ENCODE measurements around the gene CEP57L1. TPM values are rescaled to one million over a fixed set of nuclear protein-coding genes. Genes with fewer than 3 reads are reported as not detected.

Gene CEP57L1
- total RNA-seq, 4 donors from 2014 or later: 5.6 to 52.7 (median 17.5) TPM

DNA sequence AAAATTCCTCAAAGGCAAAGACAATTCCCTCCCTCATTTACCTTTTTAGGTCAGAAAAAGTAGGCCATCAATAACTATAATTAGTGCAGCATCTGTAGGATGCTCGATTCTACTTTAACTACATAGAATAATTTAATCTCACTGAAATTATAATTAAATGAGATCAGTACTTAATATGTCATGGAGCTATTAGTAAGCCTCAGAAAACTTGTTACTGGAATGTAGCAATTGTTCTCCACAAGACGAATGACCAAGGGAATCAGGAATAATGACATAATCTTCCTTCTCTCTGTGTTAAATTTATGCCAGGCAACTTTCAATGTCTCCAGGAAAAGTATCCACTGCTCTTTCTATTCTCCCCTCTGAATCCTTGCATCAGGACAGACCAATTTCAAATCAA, 34.7 kb upstream of the CEP57L1 start:
- H3K9me3 ChIP-seq: no peaks in the 10 kb centered on the region
- peak overlapping the region; percentile 12 to 50 for H3K27ac ChIP-seq
- TF ChIP-seq, protein P1, sequence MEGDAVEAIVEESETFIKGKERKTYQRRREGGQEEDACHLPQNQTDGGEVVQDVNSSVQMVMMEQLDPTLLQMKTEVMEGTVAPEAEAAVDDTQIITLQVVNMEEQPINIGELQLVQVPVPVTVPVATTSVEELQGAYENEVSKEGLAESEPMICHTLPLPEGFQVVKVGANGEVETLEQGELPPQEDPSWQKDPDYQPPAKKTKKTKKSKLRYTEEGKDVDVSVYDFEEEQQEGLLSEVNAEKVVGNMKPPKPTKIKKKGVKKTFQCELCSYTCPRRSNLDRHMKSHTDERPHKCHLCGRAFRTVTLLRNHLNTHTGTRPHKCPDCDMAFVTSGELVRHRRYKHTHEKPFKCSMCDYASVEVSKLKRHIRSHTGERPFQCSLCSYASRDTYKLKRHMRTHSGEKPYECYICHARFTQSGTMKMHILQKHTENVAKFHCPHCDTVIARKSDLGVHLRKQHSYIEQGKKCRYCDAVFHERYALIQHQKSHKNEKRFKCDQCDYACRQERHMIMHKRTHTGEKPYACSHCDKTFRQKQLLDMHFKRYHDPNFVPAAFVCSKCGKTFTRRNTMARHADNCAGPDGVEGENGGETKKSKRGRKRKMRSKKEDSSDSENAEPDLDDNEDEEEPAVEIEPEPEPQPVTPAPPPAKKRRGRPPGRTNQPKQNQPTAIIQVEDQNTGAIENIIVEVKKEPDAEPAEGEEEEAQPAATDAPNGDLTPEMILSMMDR (IDR thresholded peaks at IDR 0.05): no peak
- no peak for TF ChIP-seq POLR2A (IDR thresholded peaks at IDR 0.05)
- no peak overlapping the region for H3K4me3 ChIP-seq
- intact Hi-C loops (cut with DNase I; ENCODE audit: low total_unique reads): no loop called here
- DNase-seq: no peak
- H3K4me1 ChIP-seq: no peaks in the 10 kb centered on the region
- H3K36me3 ChIP-seq: no peaks in the 10 kb centered on the region
- no peaks in the 10 kb centered on the region for H3K27me3 ChIP-seq

DNA sequence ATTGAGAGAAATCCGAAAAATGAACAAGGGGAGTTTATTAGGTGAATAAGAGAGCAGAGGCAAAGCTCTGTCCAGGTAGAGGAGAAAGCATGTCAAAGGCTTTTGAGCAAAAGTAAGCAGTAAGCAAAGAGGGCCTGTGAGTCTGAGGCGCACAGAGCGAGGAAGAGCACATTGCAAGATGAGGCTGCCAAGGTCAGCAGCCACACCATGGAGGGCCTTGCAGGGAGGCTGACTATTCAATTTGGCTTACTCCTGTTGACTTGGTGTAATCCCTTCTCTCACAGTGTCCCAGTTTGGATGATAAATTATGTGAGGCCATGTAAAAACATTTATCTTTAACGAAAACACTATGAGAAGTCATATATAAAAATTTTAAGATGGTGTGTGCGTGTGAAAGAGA, 33.1 kb upstream of the CEP57L1 start:
- H3K27ac ChIP-seq: no peak overlapping the region
- H3K4me3 ChIP-seq: no peak overlapping the region
- H3K9me3 ChIP-seq: no peaks in the 10 kb centered on the region
- H3K36me3 ChIP-seq: no peaks in the 10 kb centered on the region
- no peaks in the 10 kb centered on the region for H3K27me3 ChIP-seq
- intact Hi-C loops (cut with DNase I; ENCODE audit: low total_unique reads): no loop called here
- H3K4me1 ChIP-seq: no peaks in the 10 kb centered on the region
- no peak for DNase-seq
- TF ChIP-seq, protein P1 (IDR thresholded peaks at IDR 0.05): no peak
- TF ChIP-seq POLR2A (IDR thresholded peaks at IDR 0.05): no peak

DNA sequence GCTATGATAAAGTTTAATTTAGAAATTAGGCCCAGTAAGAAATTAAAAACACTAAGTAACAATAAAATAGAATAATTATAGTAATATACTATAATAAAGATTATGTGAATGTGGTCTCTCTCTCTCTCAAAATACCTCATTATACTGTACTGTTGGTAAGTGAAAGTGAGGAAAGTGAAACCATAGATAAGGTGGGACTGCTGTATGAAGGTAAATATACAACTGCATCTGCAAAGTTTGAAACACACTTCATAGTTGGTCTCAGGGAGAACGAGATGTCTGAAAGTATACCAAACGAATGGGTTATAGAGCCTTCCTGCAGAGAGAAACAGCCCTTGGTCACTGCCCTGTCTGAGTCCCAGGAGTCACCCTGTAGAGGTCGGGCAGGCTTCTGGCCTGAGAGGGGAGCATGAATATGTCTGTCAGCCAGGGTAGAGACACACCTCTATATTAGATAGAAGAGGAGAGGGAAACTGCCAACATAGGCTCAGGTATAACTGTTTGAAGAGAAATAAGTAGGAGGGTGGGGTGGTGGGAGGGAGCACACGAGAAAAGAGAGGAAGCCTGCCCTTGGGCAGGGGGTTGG, 32.4 kb upstream of the CEP57L1 start:
- intact Hi-C loops (cut with DNase I; ENCODE audit: low total_unique reads): no loop called here
- Histone ChIP-seq H3K4me1 (no peaks in the 10 kb centered on the region), H3K36me3 (no peaks in the 10 kb centered on the region), H3K9me3 (no peaks in the 10 kb centered on the region), H3K27me3 (no peaks in the 10 kb centered on the region), H3K27ac (no peak overlapping the region), H3K4me3 (no peak overlapping the region)
- TF ChIP-seq, protein P1 (IDR thresholded peaks at IDR 0.05): no peak
- TF ChIP-seq POLR2A (IDR thresholded peaks at IDR 0.05): no peak
- DNase-seq: no peak

DNA sequence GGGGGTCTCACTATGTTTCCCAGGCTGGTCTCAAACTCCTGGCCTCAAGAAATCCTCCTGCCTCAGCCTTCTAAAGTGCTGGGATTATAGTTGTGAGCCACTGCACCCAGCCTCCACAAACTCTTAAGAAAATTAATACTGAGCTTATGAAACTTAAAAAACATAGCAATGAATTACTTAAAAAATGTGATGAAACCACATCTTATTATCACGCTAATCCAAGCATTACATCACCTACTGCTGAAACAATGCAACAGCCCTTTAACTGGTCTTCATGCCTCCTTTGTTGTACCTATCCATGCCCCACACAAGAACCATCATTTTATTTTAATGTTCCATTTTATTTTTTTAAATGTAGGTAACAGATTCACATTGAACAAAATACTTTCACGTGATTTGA, 25.6 kb upstream of the CEP57L1 start:
- Histone ChIP-seq H3K27ac (no peak overlapping the region), H3K9me3 (no peaks in the 10 kb centered on the region), H3K27me3 (no peaks in the 10 kb centered on the region), H3K4me3 (no peak overlapping the region), H3K4me1 (no peaks in the 10 kb centered on the region), H3K36me3 (no peaks in the 10 kb centered on the region)
- no peak for DNase-seq
- TF ChIP-seq POLR2A (IDR thresholded peaks at IDR 0.05): no peak
- TF ChIP-seq, protein P1 (IDR thresholded peaks at IDR 0.05): no peak
- intact Hi-C loops (cut with DNase I; ENCODE audit: low total_unique reads): loop anchor here (5.0 kb wide), 1 partner anchor 512 kb away; no protein-coding TSS in a partner anchor

DNA sequence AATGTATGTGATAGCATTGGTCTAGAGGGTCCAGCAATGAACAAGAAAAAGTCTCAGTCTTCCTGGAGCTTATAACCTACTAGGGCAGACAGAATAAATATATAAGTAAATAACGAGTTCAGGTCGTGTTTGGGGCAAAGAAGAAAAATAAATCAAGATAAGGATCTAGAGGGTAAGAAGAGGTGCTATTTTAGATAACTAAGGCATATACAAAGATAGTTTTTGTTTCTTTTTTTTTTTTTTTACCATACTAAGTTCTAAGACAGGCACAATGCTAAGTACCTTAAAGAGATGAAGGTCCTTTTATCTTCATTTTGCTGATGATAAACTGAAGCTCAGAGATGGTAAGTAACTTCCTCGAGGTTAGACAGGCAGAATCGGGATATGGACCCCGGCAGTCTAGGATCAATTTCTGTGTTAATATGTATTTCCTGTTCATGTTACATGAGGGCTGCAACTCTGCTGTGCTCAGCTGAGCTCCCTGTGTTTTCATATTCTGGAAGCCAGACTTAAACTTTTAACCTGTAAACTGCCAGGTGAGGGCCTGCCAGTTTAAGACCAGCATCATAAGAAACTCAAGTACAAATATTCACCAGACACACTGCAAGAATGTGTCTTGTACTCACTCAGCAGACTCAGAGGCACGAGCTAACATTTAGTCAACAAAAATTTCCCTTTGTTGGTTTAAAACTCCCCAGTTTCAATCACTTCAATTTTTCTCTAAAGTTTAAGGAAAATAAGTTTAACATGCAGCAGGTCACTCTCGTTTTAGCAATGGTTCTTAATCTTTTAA, 24.0 kb upstream of the CEP57L1 start:
- Histone ChIP-seq H3K9me3 (no peaks in the 10 kb centered on the region), H3K36me3 (no peaks in the 10 kb centered on the region), H3K27me3 (no peaks in the 10 kb centered on the region), H3K4me1 (no peaks in the 10 kb centered on the region), H3K4me3 (no peak overlapping the region), H3K27ac (peak overlapping the region in 1 of 2 donors; percentile 18)
- no peak for DNase-seq
- TF ChIP-seq POLR2A (IDR thresholded peaks at IDR 0.05): no peak
- TF ChIP-seq, protein P1 (IDR thresholded peaks at IDR 0.05): no peak
- intact Hi-C loops (cut with DNase I; ENCODE audit: low total_unique reads): loop anchor here (5.0 kb wide), 1 partner anchor 514 kb away; no protein-coding TSS in a partner anchor

Data from uterus (tissue), 4 donors.